ENCODE data around the gene SOCS2. TPM values are rescaled to one million over a fixed set of nuclear protein-coding genes. Genes with fewer than 3 reads are reported as not detected.

Gene SOCS2
- total and polyA plus RNA-seq, 2 donors (not counting 3 experiments of a cell fraction or from before 2014, with no cell fraction given): 2.4 to 5.6 TPM

DNA sequence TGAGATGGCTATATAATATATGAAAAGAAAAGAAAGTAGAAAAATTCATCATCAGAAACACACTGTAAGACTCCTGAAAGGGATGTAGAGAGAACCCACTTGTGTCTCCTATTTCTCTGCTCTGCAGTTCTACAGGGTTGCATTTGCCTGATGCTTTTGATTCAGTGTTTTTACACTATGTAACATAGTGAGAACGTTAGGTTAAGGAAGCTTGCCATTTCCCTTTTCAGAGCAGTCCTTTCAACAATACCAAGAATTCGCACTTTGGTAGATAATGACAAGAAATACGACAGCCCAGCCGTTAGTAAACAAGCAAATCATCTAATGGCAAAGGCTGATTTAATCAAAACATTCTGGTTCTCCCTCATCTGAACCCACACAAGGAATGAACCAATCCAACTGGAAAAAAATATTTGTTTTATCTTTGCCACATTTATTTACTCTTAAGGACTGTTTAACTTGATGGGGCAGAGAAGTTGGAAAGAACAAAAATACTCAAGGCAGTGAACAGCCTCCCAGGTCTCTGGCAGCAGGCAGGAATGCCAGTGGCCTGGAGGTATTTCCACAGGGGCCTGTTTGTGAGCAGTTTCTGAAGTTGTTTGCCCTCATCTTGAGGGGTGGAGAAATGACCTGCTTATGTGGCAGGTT lies 30.8 kb upstream of the SOCS2 start:
- dilution Hi-C loops (cut with MboI; ENCODE audit: extremely low pct_ligation_motif_present, low sequenced_read_pairs): no loop called here
- no peaks in the 10 kb centered on the region for H3K9me3 ChIP-seq (replicated peaks; ENCODE audit: control insufficient read depth, insufficient read depth, low read length)
- CTCF ChIA-PET: interaction anchor here (1.7 kb wide), 1 partner anchor 559 kb away, joined by 5 read pairs; no protein-coding TSS in a partner anchor

DNA sequence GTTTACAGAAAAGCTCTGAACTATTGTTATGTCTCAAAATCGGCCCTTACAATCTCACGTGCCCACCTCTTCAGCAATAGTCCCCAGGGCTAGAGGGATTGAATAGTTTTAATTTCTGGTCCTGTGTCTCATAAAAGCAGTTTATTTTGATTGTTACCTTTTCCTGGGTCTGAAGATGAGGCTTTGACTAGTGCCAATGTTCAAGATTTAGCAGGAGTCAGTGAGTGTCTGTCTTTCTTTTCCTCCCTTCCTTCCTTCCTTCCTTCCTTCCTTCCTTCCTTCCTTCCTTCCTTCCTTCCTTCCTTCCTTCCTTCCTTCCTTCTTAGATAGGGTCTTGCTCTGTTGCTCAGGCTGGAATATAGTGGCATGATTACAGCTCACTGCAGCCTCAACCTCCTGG lies 24.7 kb upstream of the SOCS2 start:
- BruUV-seq (replicated peaks): no TSS peak
- no peak overlapping the region for H3K27ac ChIP-seq (ENCODE audit: insufficient read depth, low read depth, low read length)
- CTCF ChIA-PET: no interaction called here
- no peak overlapping the region for H2AFZ ChIP-seq (ENCODE audit: low read depth, low read length)
- H3K9me3 ChIP-seq (replicated peaks; ENCODE audit: control insufficient read depth, insufficient read depth, low read length): no peaks in the 10 kb centered on the region
- H3K9ac ChIP-seq (replicated peaks; ENCODE audit: extremely low read depth, insufficient read depth, low read length): no peak overlapping the region
- H3K4me2 ChIP-seq (ENCODE audit: insufficient read depth, low read length): no peak overlapping the region
- no peak overlapping the region for H3K4me3 ChIP-seq (replicated peaks in 1 of 3; ENCODE audit: insufficient read depth in 1 of 3, low read depth in 1 of 3, low read length in 3 of 3)
- H3K4me1 ChIP-seq (ENCODE audit: control insufficient read depth, extremely low read depth, insufficient read depth, low read length): no peaks in the 10 kb centered on the region
- H3K9me1 ChIP-seq (replicated peaks; ENCODE audit: control insufficient read depth, extremely low read depth, insufficient read depth, low read length): no peaks in the 10 kb centered on the region
- no peaks in the 10 kb centered on the region for H3K79me2 ChIP-seq (ENCODE audit: control insufficient read depth, insufficient read depth, low read length)
- H3K36me3 ChIP-seq (ENCODE audit: control insufficient read depth in 2 of 2, extremely low read depth in 1 of 2, insufficient read depth in 2 of 2, low read length in 2 of 2): no peaks in the 10 kb centered on the region
- DNase-seq (ENCODE audit: low read depth, low spot score) (no peak), FAIRE-seq (no peak)
- peaks cover 0 to 4% of the 10 kb centered on the region in 2 experiments for H3K27me3 ChIP-seq (ENCODE audit: control insufficient read depth in 2 of 2, insufficient read depth in 2 of 2, low read length in 2 of 2)
- dilution Hi-C loops (cut with MboI; ENCODE audit: extremely low pct_ligation_motif_present, low sequenced_read_pairs) (no loop called here), intact Hi-C loops (cut with micrococcal nuclease) (no loop called here)
- POLR2A ChIA-PET: no interaction called here
- H4K20me1 ChIP-seq (replicated peaks; ENCODE audit: control insufficient read depth, extremely low read depth, insufficient read depth, low read length): no peaks in the 10 kb centered on the region
- TF ChIP-seq MYC (IDR thresholded peaks at IDR 0.05; ENCODE audit: low read depth, low read length): no peak
- no peak for TF ChIP-seq GATA2 (IDR thresholded peaks at IDR 0.05; ENCODE audit: insufficient read depth, insufficient read length, low read depth, low read length)
- TF ChIP-seq FOS (IDR thresholded peaks at IDR 0.05; ENCODE audit: borderline replicate concordance, insufficient read depth, low read length): no peak
- TF ChIP-seq EZH2 (IDR thresholded peaks at IDR 0.05; ENCODE audit: borderline replicate concordance, low read depth, low read length, severe bottlenecking): no peak
- no peak for TF ChIP-seq MAX (IDR thresholded peaks at IDR 0.05; ENCODE audit: insufficient read depth, insufficient read length)
- no peak for TF ChIP-seq POLR2A (IDR thresholded peaks at IDR 0.05; ENCODE audit: low read depth, low read length)
- TF ChIP-seq, protein P1, sequence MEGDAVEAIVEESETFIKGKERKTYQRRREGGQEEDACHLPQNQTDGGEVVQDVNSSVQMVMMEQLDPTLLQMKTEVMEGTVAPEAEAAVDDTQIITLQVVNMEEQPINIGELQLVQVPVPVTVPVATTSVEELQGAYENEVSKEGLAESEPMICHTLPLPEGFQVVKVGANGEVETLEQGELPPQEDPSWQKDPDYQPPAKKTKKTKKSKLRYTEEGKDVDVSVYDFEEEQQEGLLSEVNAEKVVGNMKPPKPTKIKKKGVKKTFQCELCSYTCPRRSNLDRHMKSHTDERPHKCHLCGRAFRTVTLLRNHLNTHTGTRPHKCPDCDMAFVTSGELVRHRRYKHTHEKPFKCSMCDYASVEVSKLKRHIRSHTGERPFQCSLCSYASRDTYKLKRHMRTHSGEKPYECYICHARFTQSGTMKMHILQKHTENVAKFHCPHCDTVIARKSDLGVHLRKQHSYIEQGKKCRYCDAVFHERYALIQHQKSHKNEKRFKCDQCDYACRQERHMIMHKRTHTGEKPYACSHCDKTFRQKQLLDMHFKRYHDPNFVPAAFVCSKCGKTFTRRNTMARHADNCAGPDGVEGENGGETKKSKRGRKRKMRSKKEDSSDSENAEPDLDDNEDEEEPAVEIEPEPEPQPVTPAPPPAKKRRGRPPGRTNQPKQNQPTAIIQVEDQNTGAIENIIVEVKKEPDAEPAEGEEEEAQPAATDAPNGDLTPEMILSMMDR (IDR thresholded peaks at IDR 0.05; ENCODE audit: extremely low read depth in 1 of 2, insufficient read depth in 1 of 2, low read depth in 1 of 2, low read length in 2 of 2): no peak
- no peak for TF ChIP-seq JUN (IDR thresholded peaks at IDR 0.05; ENCODE audit: borderline replicate concordance, insufficient read depth, insufficient read length, low read depth)
- no peak for TF ChIP-seq POLR2AphosphoS5 (IDR thresholded peaks at IDR 0.05; ENCODE audit: insufficient read depth, low read depth, low read length)

More for the DNA sequence above, 30.8 kb upstream of the SOCS2 start:
- Histone ChIP-seq H3K4me3 (replicated peaks in 1 of 3; ENCODE audit: insufficient read depth in 1 of 3, low read depth in 1 of 3, low read length in 3 of 3) (no peak overlapping the region), H4K20me1 (replicated peaks; ENCODE audit: control insufficient read depth, extremely low read depth, insufficient read depth, low read length) (no peaks in the 10 kb centered on the region), H3K9ac (replicated peaks; ENCODE audit: extremely low read depth, insufficient read depth, low read length) (no peak overlapping the region), H3K9me1 (replicated peaks; ENCODE audit: control insufficient read depth, extremely low read depth, insufficient read depth, low read length) (no peaks in the 10 kb centered on the region), H3K27me3 (ENCODE audit: control insufficient read depth in 2 of 2, insufficient read depth in 2 of 2, low read length in 2 of 2) (peaks cover 7 to 10% of the 10 kb centered on the region in 2 experiments), H2AFZ (ENCODE audit: low read depth, low read length) (no peak overlapping the region), H3K36me3 (ENCODE audit: control insufficient read depth in 2 of 2, extremely low read depth in 1 of 2, insufficient read depth in 2 of 2, low read length in 2 of 2) (no peaks in the 10 kb centered on the region), H3K4me1 (ENCODE audit: control insufficient read depth, extremely low read depth, insufficient read depth, low read length) (peaks cover 3% of the 10 kb centered on the region), H3K79me2 (ENCODE audit: control insufficient read depth, insufficient read depth, low read length) (no peaks in the 10 kb centered on the region), H3K27ac (ENCODE audit: insufficient read depth, low read depth, low read length) (no peak overlapping the region), H3K4me2 (ENCODE audit: insufficient read depth, low read length) (no peak overlapping the region)
- TF ChIP-seq JUN (IDR thresholded peaks at IDR 0.05; ENCODE audit: borderline replicate concordance, insufficient read depth, insufficient read length, low read depth): no peak
- TF ChIP-seq GATA2 (IDR thresholded peaks at IDR 0.05; ENCODE audit: insufficient read depth, insufficient read length, low read depth, low read length): no peak
- DNase-seq (ENCODE audit: low read depth, low spot score) (peak; percentile 41), FAIRE-seq (no peak)
- POLR2A ChIA-PET: no interaction called here
- intact Hi-C loops (cut with micrococcal nuclease): no loop called here
- no TSS peak for BruUV-seq (replicated peaks)

Measured in endothelial cell of umbilical vein (primary cell).